K562 (cell line): Measurements from ENCODE around the gene FHIP1B. TPM values are rescaled to one million over a fixed set of nuclear protein-coding genes. Genes with fewer than 3 reads are reported as not detected.

Experiments
- ATAC-seq: fragments of 200-7000 bp; cut with Tn5 transposase; 3 replicates; pipeline ENCODE4 v1.9.1; 2020; ENCODE audit warnings: moderate library complexity
- BruUV-seq: library from RNA; stranded (reverse); fragments of 400-500 nt; replicated peaks from 2 replicates; lab custom pipeline; 2021; lab: Mats Ljungman, UMichigan
- CTCF ChIA-PET: fragments of 300-600 bp; formaldehyde crosslinking; extraction: SDS; loops from one replicate; lab custom pipeline; 2021; ENCODE audit warnings: low intra/inter-chr PET ratio; lab: Yijun Ruan, JAX
- POLR2A ChIA-PET: fragments of 300-600, 350-650 bp; sonication (Branson Sonifier 250); formaldehyde crosslinking; extraction: SDS; loops from one replicate; lab custom pipeline; 2021; ENCODE audit warnings: antibody characterized with exemption, inconsistent platforms; lab: Yijun Ruan, JAX
- DNase-seq, 4 experiments: peaks; one replicate each; pipeline versions ENCODE4 v3.0.0 to v3.0.0-alpha.2; 2011 to 2018; ENCODE audit warnings: low spot score in 3 of 4, mixed read lengths in 3 of 4; ENCODE audit errors: extremely low read depth in 1 of 4
- FAIRE-seq: peaks from 2 replicates; lab custom pipeline; 2011; peaks lifted over from hg19 to GRCh38; lab: Jason Lieb, UNC
- H2AFZ ChIP-seq: 2 replicates; pipeline ENCODE4 v1.6.0; 2011; ENCODE audit warnings: low read depth, low read length, control low read depth, inconsistent platforms
- H3K27ac ChIP-seq: fragments of 200-600 bp; 3 replicates; pipeline ENCODE4 v1.8.0; 2011; ENCODE audit warnings: low read depth, mild to moderate bottlenecking, control low read depth, inconsistent platforms, low read length, moderate library complexity, mixed read lengths; ENCODE audit errors: extremely low read depth
- H3K27me3 ChIP-seq, 2 experiments: fragments of 300-600 bp in 1 of 2; 2 replicates in 1 of 2; 3 replicates in 1 of 2; pipeline versions ENCODE4 v1.6.0 to v1.8.0; 2011; ENCODE audit warnings: inconsistent platforms in 2 of 2, low read length in 2 of 2, mild to moderate bottlenecking in 1 of 2, mixed read lengths in 1 of 2, moderate library complexity in 1 of 2; ENCODE audit not compliant: control insufficient read depth in 2 of 2, insufficient read depth in 2 of 2
- H3K36me3 ChIP-seq: fragments of 300-600 bp; 3 replicates; pipeline ENCODE4 v1.8.0; 2011; ENCODE audit warnings: mild to moderate bottlenecking, low read length, inconsistent platforms; ENCODE audit not compliant: control insufficient read depth, insufficient read depth
- H3K4me1 ChIP-seq, 2 experiments: fragments of 200-600 bp in 1 of 2; replicated peaks in 1 of 2; 2 replicates in 1 of 2; 3 replicates in 1 of 2; pipeline versions ENCODE4 v1.5.1 to v1.8.0; 2011; ENCODE audit warnings: inconsistent platforms in 2 of 2, low read length in 2 of 2, mild to moderate bottlenecking in 1 of 2, mixed read lengths in 1 of 2, moderate library complexity in 1 of 2; ENCODE audit not compliant: control insufficient read depth in 2 of 2, insufficient read depth in 2 of 2
- H3K4me2 ChIP-seq: 2 replicates; pipeline ENCODE4 v1.6.1; 2011; ENCODE audit warnings: low read length, control low read depth, inconsistent platforms, mixed read lengths; ENCODE audit not compliant: insufficient read depth
- H3K4me3 ChIP-seq: fragments of 200-600 bp; sonication (generic), shearing (Covaris generic); 2 replicates; pipeline ENCODE4 v1.5.1; 2016; ENCODE audit warnings: control low read depth, inconsistent platforms
- H3K79me2 ChIP-seq: fragments of 200-600 bp; 3 replicates; pipeline ENCODE4 v1.8.0; 2011; ENCODE audit warnings: low read length, inconsistent platforms; ENCODE audit not compliant: control insufficient read depth, insufficient read depth
- H3K9ac ChIP-seq, 2 experiments: 2 replicates each; pipeline versions ENCODE4 v1.6.0 to v1.6.1; 2011; ENCODE audit warnings: low read depth in 2 of 2, low read length in 2 of 2, control low read depth in 1 of 2, inconsistent platforms in 1 of 2, mild to moderate bottlenecking in 1 of 2, mixed read lengths in 1 of 2; ENCODE audit not compliant: insufficient read depth in 1 of 2
- H3K9me1 ChIP-seq: one replicate; pipeline ENCODE4 v1.6.0; 2011; ENCODE audit warnings: inconsistent platforms, mild to moderate bottlenecking, low read length, moderate library complexity; ENCODE audit not compliant: control insufficient read depth, insufficient read depth
- H3K9me3 ChIP-seq: replicated peaks from 2 replicates; pipeline ENCODE4 v1.5.1; 2011; ENCODE audit warnings: low read depth, low read length, inconsistent platforms; ENCODE audit not compliant: control insufficient read depth, insufficient read depth
- H4K20me1 ChIP-seq: replicated peaks from 2 replicates; pipeline ENCODE4 v1.6.1; 2011; ENCODE audit warnings: low read length, inconsistent platforms, mixed read lengths; ENCODE audit not compliant: control insufficient read depth, insufficient read depth
- CCNT2 ChIP-seq: IDR thresholded peaks from 2 replicates; pipeline ENCODE4 v1.6.1; 2011; ENCODE audit warnings: borderline replicate concordance, low read depth, mild to moderate bottlenecking, moderate library complexity, mixed read lengths, low read length; ENCODE audit not compliant: insufficient read length; ENCODE audit errors: extremely low read depth
- DACH1 ChIP-seq: fragments of 450-650 bp; IDR thresholded peaks from 2 replicates; pipeline ENCODE4 v1.6.1; 2018; ENCODE audit not compliant: partially characterized antibody
- TCFL5 ChIP-seq: fragments of 250-450 bp; sonication (Bioruptor Pico); conservative IDR thresholded peaks from 2 replicates; pipeline ENCODE4 v1.6.1; 2021; ENCODE audit warnings: mild to moderate bottlenecking, moderate library complexity, matching md5 sums
- TRIM28 ChIP-seq: fragments of 450-650 bp; IDR thresholded peaks from 2 replicates; pipeline ENCODE4 v1.6.1; 2017
- WGBS: fragments of 100-300 bp; shearing (Covaris generic); methylation state at CpG from one replicate; pipeline ENCODE4 v1.1.6; 2016; ENCODE audit warnings: low coverage, mixed read lengths; ENCODE audit not compliant: insufficient coverage; ENCODE audit errors: missing lambda C conversion rate; 5-methylcytosine and 5-hydroxymethylcytosine counted together
- in situ Hi-C: fragments of 300-500 bp; cut with MboI; formaldehyde crosslinking; loops from 4 replicates; pipeline ENCODE4 v1.15.0; 2018; ENCODE audit warnings: inconsistent platforms, mixed read lengths
- intact Hi-C: fragments of 100-400 bp; cut with micrococcal nuclease; formaldehyde crosslinking; loops from 2 replicates; pipeline ENCODE4 v1.14.2; 2022
- polyA plus RNA-seq, 8 experiments: library from polyadenylated mRNA; depleted of rRNA in 4 of 8; stranded (reverse) in 5 of 8; unstranded in 3 of 8; fragments of >200 nt; fragmentation: Nextera tagmentation in 2 of 8; fragmentation: Illumina TruSeq in 1 of 8; extraction: Ambion mirVana in 2 of 8; extraction: Trizol in 1 of 8; gene quantifications; 2 replicates each; pipeline versions ENCODE4 v1.2.1 to v1.2.3, GENCODE V29; 2011 to 2014; ENCODE audit warnings: inconsistent platforms in 1 of 8, missing spikeins in 1 of 8
- total RNA-seq, 7 experiments: library from RNA; depleted of rRNA in 6 of 7; stranded (reverse); fragments of >200 nt in 6 of 7; fragmentation: Illumina TruSeq in 2 of 7; extraction: Trizol in 2 of 7; gene quantifications; 2 replicates each; pipeline versions ENCODE4 v1.2.1 to v1.2.3, GENCODE V29; 2011 to 2021; ENCODE audit warnings: low replicate concordance in 1 of 7
- TF ChIP-seq, protein P1 (sequence below): fragments of 250-450 bp; sonication (Bioruptor Pico); IDR thresholded peaks from 2 replicates; pipeline ENCODE4 v1.4.0; 2020; ENCODE audit warnings: mild to moderate bottlenecking, moderate library complexity
- TF ChIP-seq, protein P2 (sequence below): sonication (generic); formaldehyde crosslinking; IDR thresholded peaks from 2 replicates; pipeline ENCODE4 v1.9.0; 2022; ENCODE audit warnings: mild to moderate bottlenecking, missing genetic modification reagents
- TF ChIP-seq, protein P3 (sequence below): sonication (generic); formaldehyde crosslinking; IDR thresholded peaks from 2 replicates; pipeline ENCODE4 v1.8.0; 2022; ENCODE audit warnings: mild to moderate bottlenecking, missing genetic modification reagents

FHIP1B gene
- total and polyA plus RNA-seq, 9 of the 15 experiments (the other 6 are each of a cell fraction or from before 2014, with no cell fraction given), result 0.94 to 24.7 (median 15.6) TPM

DNA sequence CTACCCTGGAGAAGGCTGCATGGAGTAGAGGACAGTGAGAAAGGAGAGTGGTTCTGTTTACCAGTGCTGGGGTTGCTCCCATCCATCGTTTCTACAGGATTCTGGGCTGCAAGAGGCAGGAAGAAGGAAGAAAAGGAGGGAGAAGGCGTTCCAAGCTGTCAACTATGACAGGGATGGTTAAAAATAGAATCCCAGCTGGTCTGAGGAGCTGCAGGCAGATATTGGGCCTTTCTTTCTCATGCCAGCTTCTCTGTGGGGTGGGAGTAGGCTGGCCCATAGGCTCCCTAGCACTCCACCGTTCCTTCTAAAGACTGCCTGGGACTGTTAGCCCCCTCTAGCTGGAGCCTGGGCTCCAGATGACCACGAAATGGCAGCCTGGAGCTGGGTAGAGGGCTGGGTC lies 38.8 kb upstream of the FHIP1B start:
- DNase-seq, result no peak
- no peaks in the 10 kb centered on the region for H3K79me2 ChIP-seq
- no peak overlapping the region for H3K9ac ChIP-seq
- in situ Hi-C loops, result no loop called here
- WGBS, result 0% methylated on average over 4 of the region's 4 CpGs
- no peak for ATAC-seq
- H3K4me2 ChIP-seq, result no peak overlapping the region
- ChIA-PET CTCF (no interaction called here), POLR2A (interaction anchor here (1.0 kb wide), 1 partner anchor 23 kb away, joined by 3 read pairs; no protein-coding TSS in a partner anchor)
- peaks cover 0 to 18% of the 10 kb centered on the region in 2 experiments; a peak in 2 of 5 replicates for H3K4me1 ChIP-seq
- no TSS peak for BruUV-seq
- no peaks in the 10 kb centered on the region for H4K20me1 ChIP-seq
- intact Hi-C loops, result no loop called here
- H3K27ac ChIP-seq, result no peak overlapping the region
- no peaks in the 10 kb centered on the region for H3K9me3 ChIP-seq
- H3K9me1 ChIP-seq, result no peaks in the 10 kb centered on the region
- no peak for FAIRE-seq
- no peak overlapping the region for H3K4me3 ChIP-seq
- TF ChIP-seq CCNT2 (no peak), TRIM28 (no peak), TCFL5 (CRISPR knock-in tag) (no peak), DACH1 (no peak)
- TF ChIP-seq, protein P1, sequence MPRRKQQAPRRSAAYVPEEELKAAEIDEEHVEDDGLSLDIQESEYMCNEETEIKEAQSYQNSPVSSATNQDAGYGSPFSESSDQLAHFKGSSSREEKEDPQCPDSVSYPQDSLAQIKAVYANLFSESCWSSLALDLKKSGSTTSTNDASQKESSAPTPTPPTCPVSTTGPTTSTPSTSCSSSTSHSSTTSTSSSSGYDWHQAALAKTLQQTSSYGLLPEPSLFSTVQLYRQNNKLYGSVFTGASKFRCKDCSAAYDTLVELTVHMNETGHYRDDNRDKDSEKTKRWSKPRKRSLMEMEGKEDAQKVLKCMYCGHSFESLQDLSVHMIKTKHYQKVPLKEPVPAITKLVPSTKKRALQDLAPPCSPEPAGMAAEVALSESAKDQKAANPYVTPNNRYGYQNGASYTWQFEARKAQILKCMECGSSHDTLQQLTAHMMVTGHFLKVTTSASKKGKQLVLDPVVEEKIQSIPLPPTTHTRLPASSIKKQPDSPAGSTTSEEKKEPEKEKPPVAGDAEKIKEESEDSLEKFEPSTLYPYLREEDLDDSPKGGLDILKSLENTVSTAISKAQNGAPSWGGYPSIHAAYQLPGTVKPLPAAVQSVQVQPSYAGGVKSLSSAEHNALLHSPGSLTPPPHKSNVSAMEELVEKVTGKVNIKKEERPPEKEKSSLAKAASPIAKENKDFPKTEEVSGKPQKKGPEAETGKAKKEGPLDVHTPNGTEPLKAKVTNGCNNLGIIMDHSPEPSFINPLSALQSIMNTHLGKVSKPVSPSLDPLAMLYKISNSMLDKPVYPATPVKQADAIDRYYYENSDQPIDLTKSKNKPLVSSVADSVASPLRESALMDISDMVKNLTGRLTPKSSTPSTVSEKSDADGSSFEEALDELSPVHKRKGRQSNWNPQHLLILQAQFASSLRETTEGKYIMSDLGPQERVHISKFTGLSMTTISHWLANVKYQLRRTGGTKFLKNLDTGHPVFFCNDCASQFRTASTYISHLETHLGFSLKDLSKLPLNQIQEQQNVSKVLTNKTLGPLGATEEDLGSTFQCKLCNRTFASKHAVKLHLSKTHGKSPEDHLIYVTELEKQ, result no peak
- TF ChIP-seq, protein P2, sequence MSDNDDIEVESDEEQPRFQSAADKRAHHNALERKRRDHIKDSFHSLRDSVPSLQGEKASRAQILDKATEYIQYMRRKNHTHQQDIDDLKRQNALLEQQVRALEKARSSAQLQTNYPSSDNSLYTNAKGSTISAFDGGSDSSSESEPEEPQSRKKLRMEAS (CRISPR knock-in tag), result no peak
- TF ChIP-seq, protein P3, sequence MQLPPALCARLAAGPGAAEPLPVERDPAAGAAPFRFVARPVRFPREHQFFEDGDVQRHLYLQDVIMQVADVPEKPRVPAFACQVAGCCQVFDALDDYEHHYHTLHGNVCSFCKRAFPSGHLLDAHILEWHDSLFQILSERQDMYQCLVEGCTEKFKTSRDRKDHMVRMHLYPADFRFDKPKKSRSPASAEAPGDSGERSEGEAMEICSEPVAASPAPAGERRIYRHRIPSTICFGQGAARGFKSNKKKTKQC (CRISPR knock-in tag), result no peak
- peaks cover 4 to 6% of the 10 kb centered on the region in 2 experiments; a peak in 1 of 5 replicates for H3K27me3 ChIP-seq
- H3K36me3 ChIP-seq, result no peaks in the 10 kb centered on the region
- no peak overlapping the region for H2AFZ ChIP-seq
